GM12892 (cell line): ENCODE measurements around the gene AK3.

Experiments
- POLR2A ChIP-seq: IDR thresholded peaks from 2 replicates; pipeline ENCODE4 v1.6.1; 2011; ENCODE audit warnings: low read depth, low read length, control low read depth
- POLR2AphosphoS5 ChIP-seq: IDR thresholded peaks from 2 replicates; pipeline ENCODE4 v1.6.1; 2011; ENCODE audit warnings: low read depth, low read length, control low read depth

GRCh38 chr9:4734150-4734549 is 6.9 kb downstream of the AK3 start:
- TF ChIP-seq POLR2A (no peak), POLR2AphosphoS5 (no peak)
